Duodenal mucosa (tissue), 2 donors: ENCODE results near the gene SELENOS.
A peak's percentile ranks its signal among the peaks of the same experiment; 100 is the strongest.

Source experiments
- H3K27ac ChIP-seq: one replicate; pipeline ENCODE4 v1.7.0; 2013; ENCODE audit warnings: low read depth, low read length
- H3K27me3 ChIP-seq, 2 donors: one replicate each; pipeline ENCODE4 v1.7.0; 2013; ENCODE audit warnings: low read length in 2 of 2, control low read depth in 1 of 2; ENCODE audit not compliant: insufficient read depth in 2 of 2, control insufficient read depth in 1 of 2
- H3K36me3 ChIP-seq, 2 donors: one replicate each; pipeline ENCODE4 v1.7.0; 2013; ENCODE audit warnings: low read length in 2 of 2, control low read depth in 1 of 2; ENCODE audit not compliant: insufficient read depth in 2 of 2, control insufficient read depth in 1 of 2
- H3K4me1 ChIP-seq, 2 donors: one replicate each; pipeline ENCODE4 v1.7.0; 2013; ENCODE audit warnings: low read length in 2 of 2, control low read depth in 1 of 2; ENCODE audit not compliant: insufficient read depth in 2 of 2, control insufficient read depth in 1 of 2
- H3K4me3 ChIP-seq, 2 donors: one replicate each; pipeline ENCODE4 v1.7.0; 2013; ENCODE audit warnings: low read length in 2 of 2, low read depth in 1 of 2
- H3K9ac ChIP-seq, 2 donors: one replicate each; pipeline ENCODE4 v1.7.0; 2013; ENCODE audit warnings: low read length in 2 of 2, low read depth in 1 of 2
- H3K9me3 ChIP-seq, 2 donors: one replicate each; pipeline ENCODE4 v1.7.0; 2013; ENCODE audit warnings: low read length in 2 of 2, control low read depth in 1 of 2; ENCODE audit not compliant: control insufficient read depth in 1 of 2

The SELENOS gene

GRCh38 chr15:101264011-101264410, 13.3 kb downstream of the SELENOS start:
- Histone ChIP-seq H3K27ac (no peak overlapping the region), H3K4me3 (no peak overlapping the region), H3K27me3 (no peaks in the 10 kb centered on the region), H3K36me3 (peaks cover 0 to 1% of the 10 kb centered on the region in 2 donors), H3K9ac (no peak overlapping the region), H3K9me3 (no peaks in the 10 kb centered on the region), H3K4me1 (peaks cover 0 to 11% of the 10 kb centered on the region in 2 donors)

DNA sequence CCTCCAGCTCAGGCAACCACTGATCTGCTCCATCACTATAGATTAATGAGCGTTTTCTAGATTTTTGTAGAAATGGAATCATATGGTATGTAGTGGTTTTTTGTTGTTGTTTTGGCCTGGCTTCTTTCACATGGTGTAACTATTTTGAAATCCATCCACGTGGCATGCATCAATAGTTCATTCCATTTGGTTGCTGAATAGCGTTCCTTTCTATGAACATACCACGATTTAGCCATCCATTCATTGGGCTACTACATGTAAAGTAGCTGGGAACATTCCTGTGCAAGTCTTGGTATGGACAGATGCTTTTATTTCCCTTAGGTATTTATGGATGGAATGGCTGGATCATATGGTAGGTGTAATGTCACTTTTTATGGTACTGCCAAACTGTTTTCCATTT, 14.7 kb downstream of the SELENOS start:
- Histone ChIP-seq H3K4me3 (no peak overlapping the region), H3K27ac (no peak overlapping the region), H3K9ac (no peak overlapping the region), H3K4me1 (peaks cover 0 to 19% of the 10 kb centered on the region in 2 donors), H3K27me3 (no peaks in the 10 kb centered on the region), H3K9me3 (no peaks in the 10 kb centered on the region), H3K36me3 (no peaks in the 10 kb centered on the region)

- Histone ChIP-seq H3K27me3 (no peaks in the 10 kb centered on the region), H3K9me3 (no peaks in the 10 kb centered on the region), H3K36me3 (no peaks in the 10 kb centered on the region), H3K27ac (no peak overlapping the region), H3K9ac (no peak overlapping the region), H3K4me3 (no peak overlapping the region), H3K4me1 (peaks cover 4 to 8% of the 10 kb centered on the region in 2 donors)
Observed at GRCh38 chr15:101258238-101259144, 18.8 kb downstream of the SELENOS start.

GRCh38 chr15:101256757-101257156, 20.5 kb downstream of the SELENOS start:
- Histone ChIP-seq H3K9ac (no peak overlapping the region), H3K4me1 (peaks cover 4 to 17% of the 10 kb centered on the region in 2 donors), H3K36me3 (no peaks in the 10 kb centered on the region), H3K9me3 (no peaks in the 10 kb centered on the region), H3K27ac (no peak overlapping the region), H3K27me3 (no peaks in the 10 kb centered on the region), H3K4me3 (no peak overlapping the region)

- H3K27ac ChIP-seq, result no peak overlapping the region
- peaks cover 4 to 18% of the 10 kb centered on the region in 2 donors for H3K4me1 ChIP-seq
Observed at GRCh38 chr15:101255615-101256241, 21.6 kb downstream of the SELENOS start.

GRCh38 chr15:101255051-101255395, 22.3 kb downstream of the SELENOS start:
- H3K27ac ChIP-seq, result no peak overlapping the region
- H3K9ac ChIP-seq, result no peak overlapping the region
- H3K4me3 ChIP-seq, result no peak overlapping the region

More at GRCh38 chr15:101255615-101256241, 21.6 kb downstream of the SELENOS start:
- no peaks in the 10 kb centered on the region for H3K27me3 ChIP-seq
- H3K4me3 ChIP-seq, result no peak overlapping the region
- H3K36me3 ChIP-seq, result no peaks in the 10 kb centered on the region
- H3K9ac ChIP-seq, result no peak overlapping the region
- H3K9me3 ChIP-seq, result no peaks in the 10 kb centered on the region

DNA sequence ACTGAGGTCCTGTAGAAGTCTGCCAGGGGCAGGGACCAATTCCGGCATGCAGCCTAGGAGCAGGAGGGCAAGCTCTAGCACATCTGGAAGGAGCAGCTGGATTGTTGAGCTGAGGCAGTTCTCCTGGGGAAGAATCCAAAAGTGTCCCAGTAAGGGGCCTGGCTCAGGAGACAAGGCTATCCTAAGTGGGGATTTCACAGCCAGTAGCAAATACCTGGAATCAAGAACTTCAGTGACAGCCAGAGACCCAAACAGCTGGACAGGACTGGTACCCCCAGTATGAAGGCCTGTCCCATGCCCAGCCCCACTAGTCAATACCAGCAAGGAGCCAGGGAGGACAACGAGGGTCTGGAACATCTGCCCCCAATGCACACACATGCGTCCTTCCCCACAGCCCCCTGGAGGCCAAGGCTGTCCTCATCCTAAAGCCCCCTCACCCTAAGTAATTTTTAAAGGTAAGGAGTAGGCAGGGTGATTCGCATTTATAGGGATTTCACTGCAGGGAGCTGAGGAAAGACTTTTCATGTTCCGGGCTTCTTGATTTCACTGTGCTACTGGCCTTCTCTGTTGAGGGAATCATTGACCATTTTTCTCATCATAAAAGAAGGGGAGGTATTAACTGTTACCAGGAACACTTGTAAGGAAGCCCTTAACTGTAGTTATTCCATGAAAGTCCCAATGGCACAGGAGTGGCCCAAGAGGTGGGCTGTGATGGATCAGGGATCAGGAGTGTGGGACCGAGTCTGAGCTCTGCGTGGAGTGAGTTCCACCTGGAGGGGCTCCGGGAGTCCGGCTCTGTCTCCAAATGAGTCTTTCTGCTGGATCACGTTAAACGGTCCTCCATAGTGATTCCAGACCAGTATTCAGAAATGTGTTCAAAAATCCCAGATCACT, 22.9 kb downstream of the SELENOS start:
- H3K27me3 ChIP-seq, result no peaks in the 10 kb centered on the region
- no peak overlapping the region for H3K27ac ChIP-seq
- peaks cover 15 to 30% of the 10 kb centered on the region in 2 donors for H3K4me1 ChIP-seq
- no peaks in the 10 kb centered on the region for H3K36me3 ChIP-seq
- H3K9me3 ChIP-seq, result no peaks in the 10 kb centered on the region
- no peak overlapping the region for H3K9ac ChIP-seq
- H3K4me3 ChIP-seq, result no peak overlapping the region

More at GRCh38 chr15:101255051-101255395, 22.3 kb downstream of the SELENOS start:
- H3K9me3 ChIP-seq, result no peaks in the 10 kb centered on the region
- no peaks in the 10 kb centered on the region for H3K36me3 ChIP-seq
- H3K27me3 ChIP-seq, result no peaks in the 10 kb centered on the region
- H3K4me1 ChIP-seq, result peaks cover 10 to 25% of the 10 kb centered on the region in 2 donors

DNA sequence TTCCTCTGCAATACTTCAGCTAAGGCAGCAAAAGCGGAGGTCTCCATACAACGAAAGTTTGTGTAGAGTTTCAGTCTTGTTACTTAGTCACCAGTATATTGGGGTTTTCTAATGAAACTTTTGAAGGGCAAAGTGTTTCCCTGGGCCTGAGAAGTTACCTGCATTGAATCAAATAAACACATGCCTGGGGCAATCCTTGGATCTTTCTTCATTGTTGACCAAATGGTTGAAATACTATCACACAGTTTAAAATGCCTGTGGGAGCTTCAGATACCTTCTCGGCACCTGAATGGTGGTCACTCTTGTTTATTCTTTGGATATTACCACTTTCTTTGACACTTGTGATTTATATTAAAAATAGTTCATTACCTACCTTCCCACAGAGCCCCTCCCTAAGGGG, 24.4 kb downstream of the SELENOS start:
- Histone ChIP-seq H3K4me1 (peaks cover 20 to 21% of the 10 kb centered on the region in 2 donors), H3K27ac (peak overlapping the region; percentile 82), H3K9me3 (no peaks in the 10 kb centered on the region), H3K36me3 (no peaks in the 10 kb centered on the region), H3K27me3 (no peaks in the 10 kb centered on the region), H3K4me3 (peak overlapping the region; percentile 86 to 87), H3K9ac (peak overlapping the region; percentile 73 to 75)

GRCh38 chr15:101251830-101252820, 25.2 kb downstream of the SELENOS start, which contains the start of gene CHSY1:
Gene CHSY1 (minus strand): TSS chr15:101252048. CDS start chr15:101251456, 592 bp downstream.
- Histone ChIP-seq H3K36me3 (no peaks in the 10 kb centered on the region), H3K9me3 (no peaks in the 10 kb centered on the region), H3K4me1 (peaks cover 23 to 24% of the 10 kb centered on the region in 2 donors), H3K9ac (peak within 1 kb of the TSS; percentile 73 to 75), H3K27me3 (no peaks in the 10 kb centered on the region), H3K4me3 (peak within 1 kb of the TSS; percentile 86 to 88), H3K27ac (peak within 1 kb of the TSS; percentile 82)
